ENCODE results near the gene ERG. TPM values are rescaled to one million over a fixed set of nuclear protein-coding genes. Genes with fewer than 3 reads are reported as not detected.
A peak's percentile ranks its signal among the peaks of the same experiment; 100 is the strongest.

The ERG gene
- total RNA-seq, 1 donor from 2014 or later: under 0.01 TPM

GRCh38 chr21:38340131-38340530 lies 158.1 kb downstream of the ERG start:
- FAIRE-seq (peak; percentile 50), DNase-seq (ENCODE audit: low read depth) (no peak)
- H3K4me3 ChIP-seq (ENCODE audit: low read depth, low read length): no peak overlapping the region
- no peaks in the 10 kb centered on the region for H3K36me3 ChIP-seq (ENCODE audit: control insufficient read depth, insufficient read depth, low read length)
- TF ChIP-seq CTCF (IDR thresholded peaks at IDR 0.05; ENCODE audit: insufficient read depth, low read length, severe bottlenecking): no peak
- no peaks in the 10 kb centered on the region for H3K27me3 ChIP-seq (ENCODE audit: control insufficient read depth, insufficient read depth, low read length)

- no peaks in the 10 kb centered on the region for H3K27me3 ChIP-seq (ENCODE audit: control insufficient read depth, insufficient read depth, low read length)
- TF ChIP-seq CTCF (IDR thresholded peaks at IDR 0.05; ENCODE audit: insufficient read depth, low read length, severe bottlenecking): no peak
- DNase-seq (ENCODE audit: low read depth) (peak; percentile 93), FAIRE-seq (no peak)
- no peaks in the 10 kb centered on the region for H3K36me3 ChIP-seq (ENCODE audit: control insufficient read depth, insufficient read depth, low read length)
- no peak overlapping the region for H3K4me3 ChIP-seq (ENCODE audit: low read depth, low read length)
These were observed 160.5 kb downstream of the ERG start for GRCh38 chr21:38337793-38338192.

GRCh38 chr21:38334866-38335265 lies 163.4 kb downstream of the ERG start:
- no peak overlapping the region for H3K4me3 ChIP-seq (ENCODE audit: low read depth, low read length)
- no peak for FAIRE-seq
- no peaks in the 10 kb centered on the region for H3K27me3 ChIP-seq (ENCODE audit: control insufficient read depth, insufficient read depth, low read length)
- DNase-seq (ENCODE audit: low read depth): no peak
- TF ChIP-seq CTCF (IDR thresholded peaks at IDR 0.05; ENCODE audit: insufficient read depth, low read length, severe bottlenecking): no peak
- no peaks in the 10 kb centered on the region for H3K36me3 ChIP-seq (ENCODE audit: control insufficient read depth, insufficient read depth, low read length)

GRCh38 chr21:38333301-38334272 lies 164.7 kb downstream of the ERG start:
- Histone ChIP-seq H3K4me3 (ENCODE audit: low read depth, low read length) (no peak overlapping the region), H3K27me3 (ENCODE audit: control insufficient read depth, insufficient read depth, low read length) (no peaks in the 10 kb centered on the region), H3K36me3 (ENCODE audit: control insufficient read depth, insufficient read depth, low read length) (no peaks in the 10 kb centered on the region)
- TF ChIP-seq CTCF (IDR thresholded peaks at IDR 0.05; ENCODE audit: insufficient read depth, low read length, severe bottlenecking): peak; percentile 3
- peak; percentile 75 for FAIRE-seq
- DNase-seq (ENCODE audit: low read depth): no peak

GRCh38 chr21:38330666-38331065 lies 167.6 kb downstream of the ERG start:
- Histone ChIP-seq H3K36me3 (ENCODE audit: control insufficient read depth, insufficient read depth, low read length) (no peaks in the 10 kb centered on the region), H3K4me3 (ENCODE audit: low read depth, low read length) (no peak overlapping the region), H3K27me3 (ENCODE audit: control insufficient read depth, insufficient read depth, low read length) (no peaks in the 10 kb centered on the region)
- FAIRE-seq: no peak
- TF ChIP-seq CTCF (IDR thresholded peaks at IDR 0.05; ENCODE audit: insufficient read depth, low read length, severe bottlenecking): no peak
- DNase-seq (ENCODE audit: low read depth): no peak

Other genes with a start within 250 kb of the ERG start
- gene KCNJ15, start 241.5 kb downstream of the ERG start, total RNA-seq: 0.38 and 2.1 TPM in 2 replicates

Measured in bronchial epithelial cell (primary cell).